Myocyte (in vitro differentiated cells): ENCODE results near the gene ZCRB1. TPM values are rescaled to one million over a fixed set of nuclear protein-coding genes. Genes with fewer than 3 reads are reported as not detected.

Experiments used
- DNase-seq: peaks from one replicate; pipeline ENCODE4 v3.0.0-alpha.2; 2012; ENCODE audit warnings: low read depth
- microRNA-seq: library from miRNA; unstranded; fragments of <30 nt; microRNA quantifications from one replicate; pipeline ENCODE4, GENCODE V29; 2016
- total RNA-seq: library from RNA; depleted of rRNA; stranded (reverse); fragments of >200 nt; gene quantifications from 2 replicates; pipeline ENCODE4 v1.2.3, GENCODE V29; 2014

Gene ZCRB1
- total RNA-seq, 1 donor from 2014 or later: 40.1 TPM

DNA sequence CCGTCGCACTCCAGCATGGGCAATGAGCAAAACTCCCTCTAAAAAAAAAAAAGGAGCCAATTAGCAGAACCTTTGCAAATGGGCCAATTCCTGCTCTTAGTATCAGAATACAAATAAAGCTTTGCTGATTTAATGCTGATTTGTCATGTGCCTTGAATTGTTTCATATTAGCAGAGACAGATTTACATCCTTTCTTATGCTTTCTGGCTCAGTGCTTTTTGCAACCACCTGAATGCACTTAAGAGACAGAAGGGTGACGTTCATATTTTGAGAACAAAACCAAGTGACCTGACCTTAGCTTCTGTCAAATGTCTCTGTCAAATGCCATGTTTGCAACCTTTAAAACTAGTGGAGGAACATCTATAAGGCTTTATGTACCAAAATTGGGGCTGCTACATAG is 44.0 kb downstream of the ZCRB1 start:
- DNase-seq: no peak

DNA sequence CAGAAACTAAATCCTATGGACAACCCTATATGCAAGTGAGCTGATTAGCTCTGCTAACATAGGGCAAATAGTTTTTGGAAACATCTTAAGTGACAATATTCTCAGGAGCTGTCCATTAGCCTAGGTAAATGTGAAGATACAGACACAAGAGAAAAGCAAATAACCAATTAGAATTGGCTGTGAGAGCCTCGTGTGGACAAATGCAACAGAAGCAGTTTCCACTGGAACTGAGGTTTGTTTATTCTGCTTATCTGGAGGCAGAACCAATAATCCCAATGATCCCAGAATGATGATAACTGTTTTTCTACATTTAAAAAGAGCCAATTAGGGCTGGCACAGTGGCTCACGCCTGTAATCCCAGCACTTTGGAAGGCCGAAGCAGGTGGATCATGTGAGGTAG is 44.6 kb downstream of the ZCRB1 start:
- DNase-seq: no peak

DNA sequence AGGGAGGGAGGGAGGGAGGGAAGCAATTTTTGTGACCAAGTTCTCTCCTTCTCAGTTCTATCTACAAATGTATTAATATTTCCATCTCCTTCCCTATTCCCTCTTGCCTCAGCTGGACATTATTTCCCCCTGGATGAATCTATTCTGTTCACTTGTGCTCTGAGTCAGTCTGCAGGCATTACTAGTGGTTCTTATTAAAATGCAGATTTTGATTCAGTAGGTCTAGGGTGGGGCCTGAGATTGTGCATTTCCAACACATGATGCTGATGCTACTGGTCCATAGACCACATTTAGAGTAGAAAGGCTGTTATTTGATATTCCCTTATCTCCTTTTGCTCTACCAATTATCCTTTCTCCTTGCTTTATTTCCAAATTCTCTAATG is 47.8 kb downstream of the ZCRB1 start:
- no peak for DNase-seq

DNA sequence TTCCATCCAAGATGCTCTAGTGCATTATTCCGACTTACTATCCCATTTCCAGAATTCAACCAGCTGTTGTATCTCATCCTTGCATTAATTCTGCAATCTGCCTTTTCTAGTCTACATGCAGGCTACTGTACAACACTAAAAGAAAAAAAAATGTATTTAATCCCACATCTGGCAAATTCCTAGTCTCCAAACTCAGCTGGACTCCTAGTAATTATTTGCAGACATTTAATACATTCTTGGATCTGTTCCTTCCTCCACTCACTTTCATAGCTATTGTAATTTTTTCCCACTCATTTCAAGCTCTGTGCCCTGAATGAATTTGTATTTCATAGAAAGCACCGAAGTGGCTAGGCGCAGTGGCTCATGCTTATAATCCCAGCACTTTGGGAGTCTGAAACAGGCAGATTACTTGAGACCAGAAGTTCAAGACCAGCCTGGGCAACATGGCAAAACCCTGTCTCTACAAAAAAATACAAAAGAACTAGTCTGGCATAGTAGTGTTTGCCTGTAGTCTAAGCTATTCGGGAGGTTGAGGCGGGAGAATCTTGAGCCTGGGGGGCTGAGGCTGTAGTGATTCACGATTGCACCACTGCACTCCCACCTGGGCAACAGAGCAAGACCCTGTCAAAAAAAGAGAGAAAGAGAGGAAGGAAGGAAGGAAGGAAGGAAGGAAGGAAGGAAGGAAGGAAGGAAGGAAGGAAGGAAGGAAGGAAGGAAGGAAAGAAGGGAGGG is 48.3 kb downstream of the ZCRB1 start:
- peak; percentile 6 for DNase-seq

DNA sequence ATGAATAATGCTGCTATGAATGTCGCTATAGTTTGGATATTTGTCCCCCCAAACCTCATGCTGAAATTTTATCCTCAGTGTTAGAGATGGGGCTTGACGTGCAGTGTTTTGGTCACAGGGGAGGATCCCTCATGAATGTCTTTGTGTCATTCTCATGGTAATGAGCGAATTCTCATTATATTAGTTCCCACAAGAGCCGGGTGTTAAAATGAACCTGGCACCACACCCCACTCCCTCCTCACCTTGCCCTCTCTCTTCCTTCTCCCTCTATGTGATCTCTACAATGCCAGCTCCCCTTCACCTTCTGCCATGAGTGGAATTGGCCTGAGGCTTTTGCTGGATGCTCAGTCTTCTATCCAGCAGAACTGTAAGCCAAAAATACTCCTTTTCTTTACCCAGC is 50.4 kb downstream of the ZCRB1 start:
- no peak for DNase-seq

DNA sequence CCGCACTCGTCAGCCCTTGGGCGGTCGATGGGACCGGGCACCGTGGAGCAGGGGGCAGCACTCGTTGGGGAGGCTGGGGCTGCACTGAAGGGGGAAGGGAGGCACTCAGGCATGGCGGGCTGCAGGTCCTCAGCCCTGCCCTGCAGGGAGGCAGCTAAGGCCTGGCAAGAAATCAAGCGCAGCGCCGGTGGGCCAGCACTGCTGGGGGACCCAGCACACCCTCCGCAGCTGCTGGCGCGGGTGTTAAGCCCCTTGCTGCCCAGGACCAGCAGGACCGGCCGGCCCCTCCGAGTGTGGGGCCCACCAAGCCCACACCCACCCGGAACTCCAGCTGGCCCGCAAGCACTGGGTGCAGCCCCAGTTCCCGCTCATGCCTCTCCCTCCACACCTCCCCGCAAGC is 52.2 kb downstream of the ZCRB1 start:
- DNase-seq: no peak

DNA sequence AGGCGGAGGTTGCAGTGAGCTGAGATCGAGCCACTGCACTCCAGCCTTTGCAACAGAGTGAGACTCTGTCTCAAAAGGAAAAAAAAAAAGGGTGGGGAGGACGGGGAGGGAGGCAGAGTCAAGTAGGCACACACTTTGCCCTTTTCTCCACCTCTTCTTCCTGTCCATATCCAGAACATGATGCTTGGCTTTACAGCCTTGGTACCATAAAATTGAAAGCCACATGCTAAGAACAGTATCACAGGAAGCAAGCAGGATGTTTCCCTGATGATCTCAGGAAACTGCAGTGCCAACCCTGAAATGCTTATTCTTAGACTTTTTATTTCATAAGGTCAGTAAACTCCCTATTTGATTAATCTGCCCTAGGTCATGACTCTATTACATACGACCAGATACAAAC is 55.3 kb downstream of the ZCRB1 start:
- no peak for DNase-seq

DNA sequence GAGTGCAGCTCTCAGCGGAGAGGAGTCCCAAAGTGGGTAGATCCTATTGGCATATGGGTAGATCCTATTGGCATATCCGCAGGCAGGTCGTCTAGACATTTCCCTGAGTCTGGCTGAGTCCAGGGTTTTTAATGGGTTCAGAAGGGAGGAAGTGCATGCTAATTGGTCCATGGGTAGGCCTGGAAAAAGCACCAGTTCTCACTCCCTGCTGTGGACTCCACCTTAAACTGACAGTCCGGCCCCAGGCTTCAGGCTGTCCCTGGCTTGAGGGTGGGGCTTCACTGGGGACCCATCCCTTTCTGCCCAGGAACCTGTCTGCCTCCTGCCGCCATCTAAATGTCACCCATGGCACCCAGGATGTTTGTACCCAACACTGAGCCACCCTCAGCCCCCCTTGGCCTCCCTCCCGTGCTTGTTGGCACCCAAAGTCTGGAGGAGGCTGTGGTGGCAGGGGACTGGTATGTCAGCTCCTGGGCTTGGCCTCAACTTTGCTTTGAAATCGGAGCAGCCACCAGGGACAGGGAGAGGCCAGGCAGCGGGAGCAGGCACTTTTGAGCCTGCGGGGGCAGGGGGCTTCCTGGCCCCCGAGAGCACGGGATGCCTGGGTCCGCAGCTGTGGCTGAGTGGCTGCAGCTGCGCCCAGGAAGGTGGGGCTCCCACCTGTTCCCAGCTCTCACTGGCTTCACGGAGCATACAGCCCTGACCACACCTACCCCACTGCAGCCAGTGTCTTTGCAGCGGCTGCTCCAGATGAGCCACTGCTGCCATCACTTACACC is 58.3 kb downstream of the ZCRB1 start:
- peak; percentile 7 for DNase-seq

DNA sequence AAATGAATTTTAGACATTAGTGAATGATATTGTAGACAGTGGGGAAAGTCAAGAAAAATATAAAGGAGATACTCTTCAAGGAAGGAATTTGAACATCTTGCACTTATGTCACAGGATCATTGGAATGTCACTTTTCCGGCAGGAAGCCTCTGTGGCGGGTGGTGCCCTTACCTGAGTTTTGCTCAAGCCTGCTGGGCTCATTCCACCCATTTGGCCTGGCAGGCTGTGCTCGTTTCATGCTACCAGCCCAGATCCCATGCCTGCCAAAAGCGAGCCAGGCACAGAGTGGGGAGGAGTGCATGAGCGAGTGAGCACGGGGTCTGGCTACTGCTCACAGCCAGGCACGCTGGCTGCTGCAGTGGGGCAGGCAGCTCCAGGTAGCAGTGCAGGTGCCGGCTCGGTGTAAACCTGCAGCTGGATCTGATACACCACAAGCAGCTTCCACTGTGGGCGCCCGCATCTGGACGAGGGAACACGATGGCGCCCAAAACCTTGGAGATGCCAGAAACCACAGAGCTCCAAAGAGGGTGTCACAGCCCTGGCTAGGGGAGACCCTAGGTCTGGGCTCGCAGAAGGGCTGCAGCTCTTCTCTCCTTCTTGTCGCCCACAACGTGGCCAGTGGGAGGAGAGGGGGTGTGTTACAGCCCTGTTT is 59.2 kb downstream of the ZCRB1 start:
- DNase-seq: no peak

DNA sequence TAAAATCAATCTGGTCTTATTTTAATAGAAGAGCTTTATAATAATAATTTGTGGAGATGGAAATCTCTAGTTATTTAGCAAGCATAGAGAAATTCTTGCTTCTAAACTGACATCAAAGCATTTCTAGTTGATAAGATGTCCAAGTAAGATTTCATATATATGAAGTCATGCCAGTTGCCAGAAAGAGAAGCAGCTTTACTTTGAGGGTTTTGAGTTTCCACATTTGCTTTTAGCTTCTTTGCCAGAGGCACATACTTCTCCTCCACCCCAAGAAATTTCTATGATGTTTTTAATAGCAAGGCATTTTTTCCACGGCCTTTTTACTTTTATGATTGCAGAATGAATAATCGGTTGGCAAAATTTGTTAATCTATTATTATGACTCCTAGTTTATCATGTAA is 63.6 kb downstream of the ZCRB1 start:
- no peak for DNase-seq

Small RNA genes within 50 kb of the gene (microRNA-seq; reads per million reads assigned to microRNA genes)
- gene MIR7851: not detected

Other genes with a start within 250 kb of the ZCRB1 start
- gene GXYLT1, start 181.2 kb downstream of the ZCRB1 start, total RNA-seq: 4.7 and 5.0 TPM in 2 replicates
- 20.5 and 23.5 TPM in 2 replicates for gene YAF2, start 87.8 kb downstream of the ZCRB1 start, total RNA-seq
- gene PPHLN1, start 73 bp upstream of the ZCRB1 start, total RNA-seq: 60.0 and 89.6 TPM in 2 replicates